ENCODE data around the gene CFAP61.

CFAP61 gene

GRCh38 chr20:20274821-20275220, 222.5 kb downstream of the CFAP61 start:
- DNase-seq (ENCODE audit: low read depth), result no peak

GRCh38 chr20:20275636-20276035, 223.3 kb downstream of the CFAP61 start:
- no peak for DNase-seq (ENCODE audit: low read depth)

GRCh38 chr20:20276811-20277530, 224.6 kb downstream of the CFAP61 start:
- DNase-seq (ENCODE audit: low read depth), result no peak

GRCh38 chr20:20277894-20278335, 225.6 kb downstream of the CFAP61 start:
- no peak for DNase-seq (ENCODE audit: low read depth)

GRCh38 chr20:20286061-20286460, 233.7 kb downstream of the CFAP61 start:
- DNase-seq (ENCODE audit: low read depth), result no peak

GRCh38 chr20:20289331-20289730, 237.0 kb downstream of the CFAP61 start:
- DNase-seq (ENCODE audit: low read depth), result no peak

GRCh38 chr20:20292472-20292871, 240.1 kb downstream of the CFAP61 start:
- DNase-seq (ENCODE audit: low read depth), result no peak

GRCh38 chr20:20293141-20293540, 240.8 kb downstream of the CFAP61 start:
- no peak for DNase-seq (ENCODE audit: low read depth)

GRCh38 chr20:20293691-20294385, 241.5 kb downstream of the CFAP61 start:
- no peak for DNase-seq (ENCODE audit: low read depth)

- no peak for DNase-seq (ENCODE audit: low read depth)
These were observed 243.5 kb downstream of the CFAP61 start for GRCh38 chr20:20295621-20296498.

GRCh38 chr20:20297181-20297580, 244.8 kb downstream of the CFAP61 start:
- no peak for DNase-seq (ENCODE audit: low read depth)

- DNase-seq (ENCODE audit: low read depth), result no peak
These were observed 245.4 kb downstream of the CFAP61 start for GRCh38 chr20:20297752-20298151.

GRCh38 chr20:20299904-20300303, 247.6 kb downstream of the CFAP61 start:
- no peak for DNase-seq (ENCODE audit: low read depth)

- DNase-seq (ENCODE audit: low read depth), result no peak
These were observed 251.0 kb downstream of the CFAP61 start for GRCh38 chr20:20303320-20303719.

- no peak for DNase-seq (ENCODE audit: low read depth)
These were observed 251.4 kb downstream of the CFAP61 start for GRCh38 chr20:20303742-20304141.

- DNase-seq (ENCODE audit: low read depth), result no peak
These were observed 252.6 kb downstream of the CFAP61 start for GRCh38 chr20:20304942-20305341.

GRCh38 chr20:20312562-20312961, 260.2 kb downstream of the CFAP61 start:
- DNase-seq (ENCODE audit: low read depth), result no peak

- no peak for DNase-seq (ENCODE audit: low read depth)
These were observed 264.9 kb downstream of the CFAP61 start for GRCh38 chr20:20317195-20317594.

GRCh38 chr20:20317621-20318364, 265.5 kb downstream of the CFAP61 start:
- DNase-seq (ENCODE audit: low read depth), result no peak

GRCh38 chr20:20318365-20319161, 266.2 kb downstream of the CFAP61 start:
- no peak for DNase-seq (ENCODE audit: low read depth)

- no peak for DNase-seq (ENCODE audit: low read depth)
These were observed 268.8 kb downstream of the CFAP61 start for GRCh38 chr20:20321134-20321533.

Data from iris pigment epithelial cell (primary cell).